ENCODE measurements around the gene NACC2. TPM values are rescaled to one million over a fixed set of nuclear protein-coding genes. Genes with fewer than 3 reads are reported as not detected.

Gene NACC2
- total RNA-seq, 4 donors from 2014 or later: 15.0 to 35.2 (median 20.7) TPM

- TF ChIP-seq CTCF (IDR thresholded peaks at IDR 0.05; ENCODE audit: low read depth): no peak
Measured at GRCh38 chr9:136004712-136005111, 90.4 kb downstream of the NACC2 start.

- no peak for TF ChIP-seq CTCF (IDR thresholded peaks at IDR 0.05; ENCODE audit: low read depth)
Measured at GRCh38 chr9:136004219-136004618, 90.9 kb downstream of the NACC2 start.

GRCh38 chr9:136003411-136004218 lies 91.5 kb downstream of the NACC2 start:
- TF ChIP-seq CTCF (IDR thresholded peaks at IDR 0.05; ENCODE audit: low read depth): no peak

DNA sequence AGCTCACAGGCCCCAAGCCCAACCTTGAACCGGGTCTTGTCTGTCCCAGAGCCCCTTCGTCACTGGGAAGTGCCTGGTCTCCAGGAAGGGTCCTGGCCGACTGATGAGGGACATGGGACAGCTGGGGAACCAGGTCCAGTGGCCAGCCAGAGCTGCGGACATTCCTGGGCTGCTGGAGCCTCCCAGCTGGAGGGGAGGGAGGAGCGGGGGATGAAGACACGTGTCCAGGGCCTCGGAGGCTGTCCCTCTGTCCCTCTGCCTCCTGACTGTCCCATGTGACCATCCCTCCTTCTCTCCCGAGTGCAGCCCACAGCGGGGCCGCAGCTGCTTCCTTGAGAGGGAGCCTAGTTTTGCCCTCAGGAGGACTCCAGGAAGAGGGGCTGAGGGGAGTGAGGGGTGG lies 92.2 kb downstream of the NACC2 start:
- TF ChIP-seq CTCF (IDR thresholded peaks at IDR 0.05; ENCODE audit: low read depth): no peak

- TF ChIP-seq CTCF (IDR thresholded peaks at IDR 0.05; ENCODE audit: low read depth): no peak
Measured at GRCh38 chr9:136002215-136002614, 92.9 kb downstream of the NACC2 start.

DNA sequence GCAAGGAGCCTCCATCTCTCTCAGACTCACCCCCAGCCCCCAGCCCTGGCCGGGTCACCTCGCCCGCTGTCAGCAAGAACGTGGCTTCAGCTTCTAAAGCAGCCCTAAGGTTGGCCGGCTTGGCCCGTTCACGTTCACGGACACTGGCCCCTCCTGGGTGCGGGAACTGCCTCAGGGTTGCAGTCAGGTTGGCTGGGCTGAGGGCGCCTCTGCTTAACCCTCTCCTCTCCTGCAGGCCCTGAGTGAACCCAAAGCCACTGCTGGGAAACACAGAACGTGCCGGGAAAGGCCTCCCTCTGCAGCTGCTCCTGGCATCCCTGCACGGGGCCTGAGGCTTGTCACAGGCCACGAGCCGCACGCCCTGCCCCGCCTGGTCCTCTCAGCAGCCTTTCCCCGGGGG lies 93.9 kb downstream of the NACC2 start:
- TF ChIP-seq CTCF (IDR thresholded peaks at IDR 0.05; ENCODE audit: low read depth): no peak

- no peak for TF ChIP-seq CTCF (IDR thresholded peaks at IDR 0.05; ENCODE audit: low read depth)
Measured at GRCh38 chr9:135998410-135999071, 96.5 kb downstream of the NACC2 start.
